GM12865 (cell line): Measurements from ENCODE around the gene NBEA.

Experiments used
- DNase-seq: peaks from one replicate; pipeline ENCODE4 v3.0.0; 2010; ENCODE audit warnings: low read depth
- H3K4me3 ChIP-seq: 2 replicates; pipeline ENCODE4 v1.5.1; 2011; ENCODE audit warnings: mild to moderate bottlenecking, low read depth, low read length, control low read depth
- CTCF ChIP-seq: IDR thresholded peaks from 2 replicates; pipeline ENCODE4 v1.5.1; 2011; ENCODE audit warnings: low read length, control low read depth, low read depth, inconsistent platforms; ENCODE audit not compliant: insufficient read depth; ENCODE audit errors: missing control alignments

Gene NBEA

GRCh38 chr13:35600137-35600536, 658.1 kb downstream of the NBEA start:
- no peak for TF ChIP-seq CTCF
- DNase-seq, result no peak
- no peak overlapping the region for H3K4me3 ChIP-seq

- TF ChIP-seq CTCF, result no peak
- DNase-seq, result no peak
- no peak overlapping the region for H3K4me3 ChIP-seq
Observed at GRCh38 chr13:35603593-35604285, 661.7 kb downstream of the NBEA start.

GRCh38 chr13:35614666-35615065, 672.6 kb downstream of the NBEA start:
- TF ChIP-seq CTCF, result no peak
- no peak for DNase-seq
- H3K4me3 ChIP-seq, result no peak overlapping the region

GRCh38 chr13:35617420-35617819, 675.4 kb downstream of the NBEA start:
- H3K4me3 ChIP-seq, result no peak overlapping the region
- DNase-seq, result no peak
- TF ChIP-seq CTCF, result no peak

GRCh38 chr13:35618565-35619083, 676.6 kb downstream of the NBEA start:
- H3K4me3 ChIP-seq, result no peak overlapping the region
- DNase-seq, result no peak
- TF ChIP-seq CTCF, result no peak

GRCh38 chr13:35621989-35622388, 679.9 kb downstream of the NBEA start:
- TF ChIP-seq CTCF, result no peak
- no peak overlapping the region for H3K4me3 ChIP-seq
- DNase-seq, result no peak

- TF ChIP-seq CTCF, result no peak
- no peak for DNase-seq
- no peak overlapping the region for H3K4me3 ChIP-seq
Observed at GRCh38 chr13:35629026-35629425, 687.0 kb downstream of the NBEA start.
